ENCODE results near the gene UBR1. TPM values are rescaled to one million over a fixed set of nuclear protein-coding genes. Genes with fewer than 3 reads are reported as not detected.
A peak's percentile ranks its signal among the peaks of the same experiment; 100 is the strongest.
"Not testable (repeated sequence)": the region's sequence is repeated elsewhere in the genome, so short reads cannot be mapped to it uniquely, and the experiment has no call there.

Gene UBR1
- total RNA-seq, 4 donors from 2014 or later = 20.2 to 31.3 (median 22.5) TPM

DNA sequence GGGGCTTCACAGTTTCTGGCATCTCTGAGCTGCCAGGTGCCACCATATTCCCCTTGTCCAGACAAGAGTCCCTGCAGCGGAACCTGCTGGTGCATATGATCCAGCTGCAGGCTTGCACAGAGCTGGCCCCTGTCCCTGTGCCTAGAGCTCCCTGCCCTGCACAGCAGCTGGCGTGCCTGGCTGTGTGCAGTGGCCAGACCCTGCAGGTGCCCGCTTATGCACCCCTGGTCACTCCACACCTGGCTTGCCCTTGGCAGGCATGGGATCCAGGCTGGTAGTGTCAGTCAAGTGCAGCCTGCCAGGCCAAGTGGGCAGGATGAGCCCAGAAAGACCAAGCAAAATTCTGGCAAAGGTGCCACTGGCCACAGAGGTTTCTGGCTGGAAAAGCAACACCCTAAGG lies 96.6 kb downstream of the UBR1 start:
- ATAC-seq = peak in 1 of 2 donors; percentile 18
- TF ChIP-seq POLR2A (IDR thresholded peaks at IDR 0.05) (no peak), CTCF (IDR thresholded peaks at IDR 0.05 in 4 of 5, conservative IDR thresholded peaks at IDR 0.05 in 1 of 5) (no peak)

GRCh38 chr15:43008150-43008549 lies 97.7 kb downstream of the UBR1 start:
- in situ Hi-C loops (cut with MboI; ENCODE audit: low sequenced_read_pairs in 4 of 4) (no loop called here), intact Hi-C loops (cut with DNase I; ENCODE audit: low total_unique reads) (no loop called here)
- DNase-seq = no peak
- Histone ChIP-seq H3K4me1 (peaks cover 22 to 28% of the 10 kb centered on the region in 2 donors), H3K27ac (peak overlapping the region in 3 of 4 donors; percentile 33 to 50 (median 38)), H3K9me3 (no peaks in the 10 kb centered on the region), H3K36me3 (peaks cover 0 to 32% of the 10 kb centered on the region in 2 donors), H3K4me3 (no peak overlapping the region), H3K27me3 (no peaks in the 10 kb centered on the region)
- TF ChIP-seq CTCF (IDR thresholded peaks at IDR 0.05 in 4 of 5, conservative IDR thresholded peaks at IDR 0.05 in 1 of 5) = no peak
- no peak for TF ChIP-seq POLR2A (IDR thresholded peaks at IDR 0.05)
- no peak for ATAC-seq

More for the DNA sequence above, 96.6 kb downstream of the UBR1 start:
- in situ Hi-C loops (cut with MboI; ENCODE audit: low sequenced_read_pairs in 4 of 4) = no loop called here
- Histone ChIP-seq H3K36me3 (peaks cover 0 to 24% of the 10 kb centered on the region in 2 donors), H3K9me3 (no peaks in the 10 kb centered on the region), H3K27ac (peak overlapping the region in 1 of 4 donors; percentile 6), H3K27me3 (no peaks in the 10 kb centered on the region), H3K4me1 (peaks cover 22 to 28% of the 10 kb centered on the region in 2 donors), H3K4me3 (no peak overlapping the region)
- DNase-seq = peak in 1 of 2 donors; percentile 35
- intact Hi-C loops (cut with DNase I; ENCODE audit: low total_unique reads) = no loop called here

DNA sequence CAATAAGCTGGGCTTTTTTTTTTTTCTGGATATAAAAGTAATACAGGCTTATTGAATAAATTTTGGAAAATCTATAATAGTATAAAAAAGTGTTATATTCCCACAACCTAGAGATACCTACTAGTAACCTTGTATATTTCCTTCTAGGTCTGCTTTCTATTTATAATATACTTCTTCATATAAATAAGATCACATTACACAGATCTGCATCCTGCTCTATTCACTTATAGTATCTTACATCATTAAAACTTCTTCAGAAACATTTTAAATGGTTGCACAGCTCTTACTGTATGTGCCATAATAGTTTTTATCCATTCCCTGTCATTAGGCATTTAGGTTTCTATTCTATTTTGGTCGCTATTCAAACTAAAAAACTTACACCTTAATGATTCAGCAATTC lies 98.3 kb downstream of the UBR1 start:
- no peaks in the 10 kb centered on the region for H3K27me3 ChIP-seq
- H3K27ac ChIP-seq = peak overlapping the region in 2 of 4 donors; percentile 33 to 50
- peak; percentile 56 to 81 for ATAC-seq
- TF ChIP-seq CTCF (IDR thresholded peaks at IDR 0.05 in 4 of 5, conservative IDR thresholded peaks at IDR 0.05 in 1 of 5) (no peak), POLR2A (IDR thresholded peaks at IDR 0.05) (no peak)
- intact Hi-C loops (cut with DNase I; ENCODE audit: low total_unique reads) (no loop called here), in situ Hi-C loops (cut with MboI; ENCODE audit: low sequenced_read_pairs in 4 of 4) (no loop called here)
- H3K4me1 ChIP-seq = peaks cover 22 to 28% of the 10 kb centered on the region in 2 donors
- peaks cover 0 to 38% of the 10 kb centered on the region in 2 donors for H3K36me3 ChIP-seq
- no peak for DNase-seq
- no peak overlapping the region for H3K4me3 ChIP-seq
- H3K9me3 ChIP-seq = no peaks in the 10 kb centered on the region

GRCh38 chr15:43006991-43007390 lies 98.8 kb downstream of the UBR1 start:
- intact Hi-C loops (cut with DNase I; ENCODE audit: low total_unique reads) (no loop called here), in situ Hi-C loops (cut with MboI; ENCODE audit: low sequenced_read_pairs in 4 of 4) (no loop called here)
- Histone ChIP-seq H3K9me3 (no peaks in the 10 kb centered on the region), H3K4me3 (no peak overlapping the region), H3K27me3 (no peaks in the 10 kb centered on the region), H3K4me1 (peaks cover 22 to 28% of the 10 kb centered on the region in 2 donors), H3K36me3 (peaks cover 0 to 40% of the 10 kb centered on the region in 2 donors), H3K27ac (peak overlapping the region in 1 of 4 donors; percentile 33)
- ATAC-seq (no peak), DNase-seq (no peak)
- no peak for TF ChIP-seq CTCF (IDR thresholded peaks at IDR 0.05 in 4 of 5, conservative IDR thresholded peaks at IDR 0.05 in 1 of 5)
- no peak for TF ChIP-seq POLR2A (IDR thresholded peaks at IDR 0.05)

DNA sequence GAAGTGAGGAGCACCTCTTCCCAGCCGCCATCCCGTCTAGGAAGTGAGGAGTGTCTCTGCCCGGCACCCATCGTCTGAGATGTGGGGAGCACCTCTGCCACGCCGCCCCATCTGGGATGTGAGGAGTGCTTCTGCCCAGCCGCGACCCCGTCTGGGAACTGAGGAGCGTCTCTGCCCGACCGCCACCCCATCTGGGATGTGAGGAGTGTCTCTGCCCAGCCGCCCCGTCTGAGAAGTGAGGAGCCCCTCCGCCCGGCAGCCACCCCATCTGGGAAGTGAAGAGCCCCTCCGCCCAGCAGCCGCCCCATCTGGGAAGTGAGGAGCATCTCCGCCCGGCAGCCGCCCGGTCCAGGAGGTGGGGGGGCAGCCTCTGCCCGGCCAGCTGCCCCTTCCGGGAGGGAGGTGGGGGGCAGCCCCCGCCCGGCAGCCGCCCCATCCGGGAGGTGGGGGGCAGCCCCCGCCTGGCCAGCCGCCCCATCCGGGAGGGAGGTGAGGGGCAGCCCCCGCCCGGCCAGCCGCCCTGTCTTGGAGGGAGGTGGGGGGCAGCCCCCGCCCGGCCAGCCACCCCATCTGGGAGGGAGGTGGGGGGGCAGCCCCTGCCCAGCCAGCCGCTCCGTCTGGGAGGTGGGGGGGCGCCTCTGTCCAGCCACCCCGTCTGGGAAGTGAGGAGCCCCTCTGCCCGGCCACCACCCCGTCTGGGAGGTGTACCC lies 100.8 kb downstream of the UBR1 start:
- intact Hi-C loops (cut with DNase I; ENCODE audit: low total_unique reads); DNase-seq; ATAC-seq; in situ Hi-C loops (cut with MboI; ENCODE audit: low sequenced_read_pairs in 4 of 4); H3K27ac ChIP-seq; H3K9me3 ChIP-seq; H3K4me3 ChIP-seq; H3K27me3 ChIP-seq: not testable (repeated sequence)
- Histone ChIP-seq H3K4me1 (peaks cover 22 to 28% of the 10 kb centered on the region in 2 donors), H3K36me3 (peaks cover 0 to 25% of the 10 kb centered on the region in 2 donors)

Data from gastrocnemius medialis (tissue), 4 donors.